Measurements from ENCODE around the gene CAMK1G.

DNA sequence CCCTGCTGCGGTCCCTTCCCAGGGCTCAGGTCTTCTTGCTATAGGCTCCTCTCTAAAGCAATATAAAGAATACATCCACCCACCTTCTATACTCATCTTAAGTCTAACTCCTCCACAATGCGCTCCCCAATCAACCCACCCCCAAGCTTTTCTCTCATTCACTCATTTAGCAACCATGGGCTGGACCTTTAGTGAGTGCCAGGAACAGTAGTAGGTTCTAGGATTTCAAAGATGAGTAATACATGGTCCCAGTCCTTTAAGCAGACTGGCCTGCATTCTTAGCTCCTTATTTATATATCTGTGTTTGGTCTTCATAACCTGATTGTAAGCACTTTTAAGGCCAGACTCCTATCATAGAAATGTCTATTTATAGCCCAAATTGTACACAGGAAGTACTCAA lies 5.9 kb downstream of the CAMK1G start:
- TF ChIP-seq POLR2A (IDR thresholded peaks at IDR 0.05; ENCODE audit: low read depth, low read length) (no peak), NFE2L2 (IDR thresholded peaks at IDR 0.05; ENCODE audit: low read depth, low read length) (no peak), RAD21 (IDR thresholded peaks at IDR 0.05; ENCODE audit: low read length) (no peak), CTCF (conservative IDR thresholded peaks at IDR 0.05; ENCODE audit: low read depth, low read length) (no peak), RFX5 (IDR thresholded peaks at IDR 0.05; ENCODE audit: low read depth, low read length) (no peak), FOS (IDR thresholded peaks at IDR 0.05; ENCODE audit: low read depth, low read length) (no peak), BHLHE40 (IDR thresholded peaks at IDR 0.05; ENCODE audit: low read depth, low read length) (no peak), CEBPB (IDR thresholded peaks at IDR 0.05; ENCODE audit: low read depth, low read length) (no peak), SMC3 (IDR thresholded peaks at IDR 0.05; ENCODE audit: low read depth, low read length) (no peak), MAFK (IDR thresholded peaks at IDR 0.05; ENCODE audit: low read depth, low read length) (no peak)

Data from IMR-90 (cell line).